Nephron (organoid): ENCODE results near the gene LHX2.

Experiments used
- H3K27ac Mint-ChIP-seq, 3 experiments: 2 replicates each; pipeline ENCODE4 v1.8.0; 2020; ENCODE audit warnings: mixed read lengths in 3 of 3, mild to moderate bottlenecking in 2 of 3, moderate library complexity in 1 of 3
- H3K27me3 Mint-ChIP-seq: 2 replicates; pipeline ENCODE4 v1.8.0; 2021; ENCODE audit warnings: low read depth, mild to moderate bottlenecking, moderate library complexity, mixed read lengths
- H3K36me3 Mint-ChIP-seq: 2 replicates; pipeline ENCODE4 v1.8.0; 2020; ENCODE audit warnings: low read depth, mixed read lengths
- H3K4me1 Mint-ChIP-seq: 2 replicates; pipeline ENCODE4 v1.8.0; 2020; ENCODE audit warnings: mixed read lengths
- H3K4me3 Mint-ChIP-seq, 3 experiments: 2 replicates each; pipeline ENCODE4 v1.8.0; 2020; ENCODE audit warnings: mild to moderate bottlenecking in 3 of 3, mixed read lengths in 3 of 3, moderate library complexity in 2 of 3
- H3K9me3 Mint-ChIP-seq: 2 replicates; pipeline ENCODE4 v1.8.0; 2020; ENCODE audit warnings: mixed read lengths
- TF ChIP-seq, protein P1 (sequence below), 3 experiments: fragments of 200-600 bp; sonication (generic); IDR thresholded peaks; one replicate each; pipeline ENCODE4 v1.5.0; 2021; ENCODE audit warnings: antibody characterized with exemption in 3 of 3; ENCODE audit not compliant: unreplicated experiment in 3 of 3

LHX2 gene

DNA sequence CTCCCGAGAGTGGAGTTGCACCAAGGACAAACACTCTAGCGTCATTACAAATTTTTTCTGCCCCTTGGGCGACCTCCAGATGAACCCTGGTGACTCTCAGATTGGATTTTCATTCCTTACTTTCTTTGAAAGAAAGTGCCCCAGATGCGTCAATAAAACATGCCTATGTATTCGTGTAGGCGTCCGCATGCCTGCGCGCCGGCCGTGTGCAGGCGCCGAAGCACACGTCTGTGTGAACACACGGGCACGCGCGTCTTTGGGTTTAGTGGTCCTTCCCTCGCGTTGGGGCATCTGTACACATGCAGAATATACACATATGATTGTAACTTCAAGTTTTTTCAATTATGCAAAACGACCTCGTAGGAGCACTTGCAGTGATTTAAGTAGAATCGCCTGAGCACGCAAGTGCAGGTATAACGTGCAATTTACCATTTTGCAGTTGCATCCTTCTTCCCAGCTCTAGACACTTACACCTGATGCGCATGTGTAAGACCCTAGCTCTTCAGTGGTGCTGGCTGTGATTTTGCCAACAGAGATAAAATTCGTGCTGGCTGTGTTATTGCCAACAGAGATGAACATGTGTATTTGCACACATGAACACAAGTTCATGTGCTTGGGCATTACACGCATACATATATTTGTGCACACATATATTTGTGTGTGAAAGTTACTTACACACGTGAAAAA is 1.9 kb upstream of the LHX2 start:
- no peak overlapping the region for H3K27ac Mint-ChIP-seq
- H3K4me1 Mint-ChIP-seq: peaks cover 22% of the 10 kb centered on the region
- no peaks in the 10 kb centered on the region for H3K36me3 Mint-ChIP-seq
- TF ChIP-seq, protein P1, sequence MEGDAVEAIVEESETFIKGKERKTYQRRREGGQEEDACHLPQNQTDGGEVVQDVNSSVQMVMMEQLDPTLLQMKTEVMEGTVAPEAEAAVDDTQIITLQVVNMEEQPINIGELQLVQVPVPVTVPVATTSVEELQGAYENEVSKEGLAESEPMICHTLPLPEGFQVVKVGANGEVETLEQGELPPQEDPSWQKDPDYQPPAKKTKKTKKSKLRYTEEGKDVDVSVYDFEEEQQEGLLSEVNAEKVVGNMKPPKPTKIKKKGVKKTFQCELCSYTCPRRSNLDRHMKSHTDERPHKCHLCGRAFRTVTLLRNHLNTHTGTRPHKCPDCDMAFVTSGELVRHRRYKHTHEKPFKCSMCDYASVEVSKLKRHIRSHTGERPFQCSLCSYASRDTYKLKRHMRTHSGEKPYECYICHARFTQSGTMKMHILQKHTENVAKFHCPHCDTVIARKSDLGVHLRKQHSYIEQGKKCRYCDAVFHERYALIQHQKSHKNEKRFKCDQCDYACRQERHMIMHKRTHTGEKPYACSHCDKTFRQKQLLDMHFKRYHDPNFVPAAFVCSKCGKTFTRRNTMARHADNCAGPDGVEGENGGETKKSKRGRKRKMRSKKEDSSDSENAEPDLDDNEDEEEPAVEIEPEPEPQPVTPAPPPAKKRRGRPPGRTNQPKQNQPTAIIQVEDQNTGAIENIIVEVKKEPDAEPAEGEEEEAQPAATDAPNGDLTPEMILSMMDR (IDR thresholded peaks at IDR 0.05; ENCODE audit: unreplicated experiment in 3 of 3): no peak
- H3K27me3 Mint-ChIP-seq: peaks cover 96% of the 10 kb centered on the region
- peak overlapping the region; percentile 2 to 56 (median 42) for H3K4me3 Mint-ChIP-seq
- no peaks in the 10 kb centered on the region for H3K9me3 Mint-ChIP-seq

DNA sequence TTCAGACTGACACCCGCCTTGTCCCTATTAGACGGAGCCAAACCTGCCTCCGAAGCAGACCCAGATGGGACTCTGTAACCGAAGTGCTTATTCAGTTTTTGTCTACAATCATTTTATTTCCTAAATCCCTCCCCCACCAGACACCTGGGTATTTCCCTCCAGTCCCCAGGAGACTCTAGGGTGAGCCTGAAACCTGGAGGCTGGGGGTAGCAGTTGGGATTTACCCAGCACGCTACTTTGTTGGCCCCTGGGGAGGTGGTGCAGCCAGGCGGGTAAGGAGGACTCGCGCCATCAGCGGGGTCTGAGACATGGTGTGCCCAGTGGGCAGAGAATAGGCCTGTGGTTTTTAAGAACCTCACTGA is 1.3 kb upstream of the LHX2 start:
- Mint-ChIP-seq H3K36me3 (no peaks in the 10 kb centered on the region), H3K4me1 (peaks cover 22% of the 10 kb centered on the region), H3K27ac (no peak overlapping the region), H3K9me3 (no peaks in the 10 kb centered on the region), H3K27me3 (peaks cover 96% of the 10 kb centered on the region), H3K4me3 (peak overlapping the region; percentile 4 to 63 (median 42))
- TF ChIP-seq, protein P1 (IDR thresholded peaks at IDR 0.05; ENCODE audit: unreplicated experiment in 3 of 3): no peak

DNA sequence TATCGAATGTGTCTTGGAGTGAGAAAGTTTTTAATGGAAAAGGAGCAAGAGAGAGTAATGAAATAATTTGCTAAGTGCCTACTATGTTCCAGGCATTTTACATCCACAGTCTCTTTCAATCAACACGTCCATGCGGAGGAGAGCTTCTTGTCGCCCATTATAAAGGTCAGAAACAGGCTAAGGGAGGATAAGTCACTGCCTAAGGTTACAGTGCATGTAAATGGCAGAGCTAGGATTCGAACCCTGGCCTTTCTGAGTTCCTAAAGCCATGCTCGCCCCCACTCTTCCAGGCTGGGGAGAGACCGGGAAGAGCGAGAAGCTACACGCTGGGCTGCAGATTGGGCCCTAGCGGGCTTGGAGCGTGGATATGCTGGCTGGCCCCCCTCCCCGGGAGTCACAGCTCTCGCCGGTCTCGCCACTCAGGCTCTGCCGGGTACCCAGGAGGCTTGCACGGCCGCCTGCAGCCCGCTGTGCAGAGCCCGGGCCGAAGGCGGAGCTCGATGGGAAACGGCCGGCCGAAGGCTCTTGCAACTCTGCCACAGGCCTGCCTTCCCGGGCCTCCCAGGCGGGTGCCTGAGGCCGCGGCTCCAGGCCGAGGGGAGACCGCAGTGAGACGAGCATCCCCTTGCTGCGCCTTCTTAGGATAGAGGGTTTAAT is 775 bp upstream of the LHX2 start:
- Mint-ChIP-seq H3K4me1 (peaks cover 25% of the 10 kb centered on the region), H3K27me3 (peaks cover 96% of the 10 kb centered on the region), H3K9me3 (no peaks in the 10 kb centered on the region), H3K27ac (no peak overlapping the region), H3K4me3 (peak overlapping the region; percentile 4 to 80 (median 42)), H3K36me3 (no peaks in the 10 kb centered on the region)
- TF ChIP-seq, protein P1 (IDR thresholded peaks at IDR 0.05; ENCODE audit: unreplicated experiment in 3 of 3): no peak

DNA sequence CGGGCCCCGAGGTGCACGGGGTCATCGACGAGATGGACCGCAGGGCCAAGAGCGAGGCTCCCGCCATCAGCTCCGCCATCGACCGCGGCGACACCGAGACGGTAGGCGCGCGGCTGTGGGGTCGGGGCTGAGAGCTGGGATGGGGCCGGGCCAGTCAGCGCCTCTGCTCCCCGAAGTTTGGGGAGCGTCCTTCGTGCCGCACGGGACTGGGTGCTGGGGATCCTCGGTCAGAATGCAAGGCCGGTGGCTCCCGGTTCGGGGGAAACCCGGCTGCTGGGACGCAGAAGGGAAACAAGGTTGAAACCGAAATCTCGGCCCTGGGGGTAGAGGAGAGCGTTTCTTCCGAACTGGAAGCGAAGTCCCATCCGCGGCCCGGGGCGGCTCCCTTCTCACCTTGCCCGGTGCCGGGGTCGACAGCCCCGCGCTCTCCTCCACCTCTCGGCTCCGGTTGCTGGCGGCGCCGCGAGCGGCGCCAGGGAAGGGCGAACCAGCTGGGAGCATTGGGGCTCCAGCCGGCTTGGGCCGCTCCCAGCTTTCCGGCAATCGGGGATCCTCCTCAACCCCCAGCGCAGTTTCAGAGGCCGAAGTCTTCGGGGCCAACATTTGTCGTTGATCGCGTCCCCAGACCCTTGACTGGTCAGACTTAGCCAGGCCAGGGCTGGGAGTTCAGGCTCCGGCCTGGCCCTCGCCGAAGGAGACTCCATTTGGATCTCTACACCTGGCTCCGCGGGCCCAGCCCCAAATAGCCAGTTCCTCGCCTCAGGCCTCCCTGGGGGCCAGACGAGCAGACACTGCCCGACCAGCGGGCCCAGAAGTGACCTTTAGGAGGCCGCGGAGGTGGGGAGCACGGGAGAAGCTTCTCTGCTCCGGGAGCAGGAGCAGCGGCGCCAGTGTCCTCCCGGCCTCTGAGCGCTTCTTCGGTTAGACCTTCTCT is 1.1 kb downstream of the LHX2 start:
- Mint-ChIP-seq H3K9me3 (peaks cover 4% of the 10 kb centered on the region), H3K4me3 (peak overlapping the region; percentile 23 to 77 (median 50)), H3K27me3 (peaks cover 95% of the 10 kb centered on the region), H3K36me3 (no peaks in the 10 kb centered on the region), H3K4me1 (peaks cover 37% of the 10 kb centered on the region), H3K27ac (no peak overlapping the region)
- TF ChIP-seq, protein P1 (IDR thresholded peaks at IDR 0.05; ENCODE audit: unreplicated experiment in 3 of 3): no peak

DNA sequence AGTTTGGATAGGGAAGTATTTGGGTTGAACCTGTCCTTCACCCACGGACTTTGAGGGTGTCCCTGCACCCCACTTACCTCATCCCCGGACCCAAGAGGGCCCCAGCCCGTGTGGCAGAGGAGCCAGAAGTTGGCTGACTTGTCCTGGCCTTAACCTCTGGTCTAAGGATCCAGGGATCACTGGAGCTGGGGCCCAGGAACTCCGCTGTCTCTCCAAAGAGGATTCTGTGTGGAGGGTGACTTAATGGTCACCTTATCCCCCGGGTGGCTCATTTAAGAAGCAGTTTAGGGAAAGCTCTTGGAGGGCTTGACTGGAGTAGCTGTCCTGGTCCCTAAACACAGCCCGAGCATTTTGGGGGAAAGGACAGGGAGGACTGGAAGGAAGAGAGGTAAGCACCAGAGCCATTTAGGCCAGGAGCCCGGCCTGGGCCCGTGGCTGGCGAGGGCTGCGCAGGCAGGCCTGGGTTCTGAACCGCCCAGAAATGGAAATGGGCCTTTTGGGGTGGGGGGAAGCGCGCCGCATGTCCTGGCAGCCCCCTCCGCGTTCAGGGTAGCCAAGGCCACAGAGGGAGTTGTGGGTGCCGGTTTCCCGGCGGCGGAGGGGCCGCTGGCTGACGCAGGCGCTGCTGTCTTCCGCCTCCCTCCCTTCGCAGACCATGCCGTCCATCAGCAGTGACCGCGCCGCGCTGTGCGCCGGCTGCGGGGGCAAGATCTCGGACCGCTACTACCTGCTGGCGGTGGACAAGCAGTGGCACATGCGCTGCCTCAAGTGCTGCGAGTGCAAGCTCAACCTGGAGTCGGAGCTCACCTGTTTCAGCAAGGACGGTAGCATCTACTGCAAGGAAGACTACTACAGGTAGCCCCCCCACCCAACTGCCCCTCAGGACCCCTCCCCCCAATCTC is 2.0 kb downstream of the LHX2 start:
- no peaks in the 10 kb centered on the region for H3K36me3 Mint-ChIP-seq
- H3K9me3 Mint-ChIP-seq: peaks cover 4% of the 10 kb centered on the region
- TF ChIP-seq, protein P1 (IDR thresholded peaks at IDR 0.05; ENCODE audit: unreplicated experiment in 3 of 3): no peak
- H3K4me1 Mint-ChIP-seq: peaks cover 34% of the 10 kb centered on the region
- peak overlapping the region; percentile 50 to 77 (median 52) for H3K4me3 Mint-ChIP-seq
- no peak overlapping the region for H3K27ac Mint-ChIP-seq
- peaks cover 95% of the 10 kb centered on the region for H3K27me3 Mint-ChIP-seq
